Measurements from ENCODE around the gene AEBP1.

The AEBP1 gene

DNA sequence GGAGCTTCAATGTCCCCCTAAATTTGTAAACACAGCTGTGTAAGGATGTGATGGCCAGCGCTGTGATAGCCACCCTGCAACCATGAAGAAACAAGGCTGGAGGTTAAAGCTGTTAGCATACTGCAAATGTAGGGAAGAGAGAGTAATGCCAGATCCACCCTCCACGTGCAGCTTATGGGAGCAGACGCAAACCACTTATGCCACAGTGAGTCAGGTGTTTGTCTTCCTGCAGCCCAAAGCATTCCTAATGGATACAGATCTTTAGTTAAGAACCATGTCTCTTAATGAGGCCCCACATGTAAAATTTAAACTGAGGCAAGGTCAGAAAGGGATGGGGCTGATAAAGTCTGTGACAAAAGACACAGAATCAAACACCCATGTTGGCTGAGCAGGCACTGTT lies 50.6 kb downstream of the AEBP1 start:
- DNase-seq (ENCODE audit: low read depth in 2 of 2): no peak

GRCh38 chr7:44155191-44156185 lies 51.3 kb downstream of the AEBP1 start:
- no peak for DNase-seq (ENCODE audit: low read depth in 2 of 2)

- DNase-seq (ENCODE audit: low read depth in 2 of 2): no peak
These were observed 52.4 kb downstream of the AEBP1 start for GRCh38 chr7:44156453-44157010.

- no peak for DNase-seq (ENCODE audit: low read depth in 2 of 2)
These were observed 53.3 kb downstream of the AEBP1 start for GRCh38 chr7:44157116-44158080.

GRCh38 chr7:44158096-44158872 lies 54.1 kb downstream of the AEBP1 start:
- no peak for DNase-seq (ENCODE audit: low read depth in 2 of 2)

GRCh38 chr7:44158873-44159631 lies 54.9 kb downstream of the AEBP1 start:
- no peak for DNase-seq (ENCODE audit: low read depth in 2 of 2)

DNA sequence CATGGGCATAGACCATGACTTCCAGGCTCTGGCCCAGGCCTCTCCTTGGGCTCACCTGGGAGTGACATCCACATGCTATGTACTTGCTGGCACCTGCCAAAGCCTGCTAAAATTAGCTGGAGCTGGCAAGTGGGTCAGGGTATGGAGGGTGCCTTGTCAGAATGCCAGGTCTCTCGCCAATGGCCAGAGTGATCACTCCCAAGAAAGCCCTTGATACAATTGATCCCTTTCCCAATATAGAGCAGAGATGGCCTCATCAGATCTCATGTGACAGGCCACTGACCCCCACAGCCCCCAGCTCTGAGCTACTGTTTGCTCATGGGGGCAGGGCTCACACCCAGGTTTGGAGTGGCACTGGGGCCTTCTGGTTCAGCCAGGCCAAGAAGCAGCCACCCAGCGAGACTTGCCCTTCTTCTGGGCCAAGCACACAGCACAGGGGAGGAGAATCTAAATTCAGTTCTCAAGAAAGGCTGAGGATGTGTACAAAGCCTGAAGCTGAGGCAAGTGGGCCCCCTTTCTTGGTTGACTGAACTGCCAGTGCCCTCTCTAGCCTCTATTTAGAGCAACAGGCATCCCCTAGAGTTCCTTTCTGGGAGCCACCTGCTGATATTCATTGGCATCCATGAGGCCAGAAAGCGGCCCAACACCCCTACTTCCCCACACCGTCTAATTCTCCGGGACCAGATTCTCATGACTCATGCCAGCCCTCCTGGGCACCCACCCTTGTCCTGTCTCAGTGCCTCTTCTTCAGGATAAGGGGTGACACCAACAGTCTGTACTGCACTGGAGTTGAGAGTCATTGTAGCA lies 55.9 kb downstream of the AEBP1 start:
- no peak for DNase-seq (ENCODE audit: low read depth in 2 of 2)

DNA sequence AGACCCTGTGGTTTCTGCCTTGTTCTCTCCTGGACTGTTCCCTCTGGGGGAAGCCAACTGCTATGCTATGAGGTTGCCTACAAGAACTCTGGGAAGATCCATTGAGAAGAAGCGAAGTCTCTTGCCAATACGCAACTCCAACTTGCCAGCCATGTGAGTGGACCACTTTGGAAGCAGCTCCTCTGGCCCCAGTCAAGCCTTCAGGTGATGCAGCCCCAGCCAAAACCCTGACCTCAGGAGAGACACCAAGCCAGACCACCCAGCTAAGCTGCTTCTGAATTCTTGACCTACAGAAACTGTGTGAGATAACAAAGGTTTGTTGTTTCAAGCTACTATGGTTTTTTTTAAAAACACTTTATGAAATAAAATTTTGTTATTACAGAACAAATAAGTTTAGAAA lies 57.2 kb downstream of the AEBP1 start:
- DNase-seq (ENCODE audit: low read depth in 2 of 2): no peak

GRCh38 chr7:44162179-44162578 lies 58.0 kb downstream of the AEBP1 start:
- DNase-seq (ENCODE audit: low read depth in 2 of 2): no peak

DNA sequence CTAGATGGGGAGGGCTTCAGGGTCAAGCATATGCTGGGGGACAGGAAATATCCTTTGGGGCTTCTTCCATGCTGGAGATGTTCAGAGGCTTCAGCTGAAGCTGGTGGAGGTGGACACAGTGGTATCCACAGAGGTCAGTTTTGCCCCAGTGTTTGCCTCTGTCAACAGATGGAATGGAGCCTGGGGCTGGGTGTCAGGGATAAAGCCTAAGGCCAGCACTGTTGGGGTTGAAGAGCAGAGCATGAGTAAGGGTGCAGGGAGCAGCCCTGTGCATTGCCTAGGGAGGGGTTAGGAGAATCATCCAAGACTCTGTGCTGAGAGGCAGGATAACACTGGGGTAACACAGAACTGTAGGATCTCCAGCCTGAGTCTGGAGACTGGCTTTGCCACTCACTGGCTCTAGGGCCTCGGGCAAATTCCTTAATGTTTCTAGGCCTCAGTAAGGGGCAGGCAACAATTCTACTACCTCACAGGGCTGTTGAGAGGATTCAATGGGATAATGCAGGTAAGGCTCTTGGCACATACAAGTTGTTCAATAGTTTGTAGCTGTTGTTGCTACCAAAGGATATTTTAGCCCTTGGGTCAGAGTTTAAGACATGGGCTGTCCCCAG lies 58.7 kb downstream of the AEBP1 start:
- no peak for DNase-seq (ENCODE audit: low read depth in 2 of 2)

GRCh38 chr7:44163591-44163990 lies 59.4 kb downstream of the AEBP1 start:
- DNase-seq (ENCODE audit: low read depth in 2 of 2): no peak
